ENCODE measurements around the gene PLPP3.

PLPP3 gene

GRCh38 chr1:56575865-56576264, 3.5 kb downstream of the PLPP3 start:
- no peak for DNase-seq

GRCh38 chr1:56574794-56575193, 4.6 kb downstream of the PLPP3 start:
- no peak for DNase-seq

GRCh38 chr1:56573311-56573710, 6.1 kb downstream of the PLPP3 start:
- DNase-seq: no peak

- DNase-seq: no peak
Observed at GRCh38 chr1:56572334-56573050, 6.9 kb downstream of the PLPP3 start.

GRCh38 chr1:56571448-56571847, 7.9 kb downstream of the PLPP3 start:
- no peak for DNase-seq

- no peak for DNase-seq
Observed at GRCh38 chr1:56570924-56571372, 8.4 kb downstream of the PLPP3 start.

- no peak for DNase-seq
Observed at GRCh38 chr1:56569661-56570060, 9.7 kb downstream of the PLPP3 start.

GRCh38 chr1:56566994-56567393, 12.4 kb downstream of the PLPP3 start:
- no peak for DNase-seq

- DNase-seq: no peak
Observed at GRCh38 chr1:56566061-56566744, 13.2 kb downstream of the PLPP3 start.

GRCh38 chr1:56564615-56565014, 14.7 kb downstream of the PLPP3 start:
- DNase-seq: no peak

GRCh38 chr1:56563568-56563967, 15.8 kb downstream of the PLPP3 start:
- no peak for DNase-seq

GRCh38 chr1:56562891-56563452, 16.4 kb downstream of the PLPP3 start:
- DNase-seq: no peak

- no peak for DNase-seq
Observed at GRCh38 chr1:56561227-56562019, 17.9 kb downstream of the PLPP3 start.

GRCh38 chr1:56557746-56558145, 21.6 kb downstream of the PLPP3 start:
- no peak for DNase-seq

- DNase-seq: no peak
Observed at GRCh38 chr1:56555448-56555847, 23.9 kb downstream of the PLPP3 start.

GRCh38 chr1:56553046-56553445, 26.3 kb downstream of the PLPP3 start:
- no peak for DNase-seq

GRCh38 chr1:56552349-56552748, 27.0 kb downstream of the PLPP3 start:
- no peak for DNase-seq

- DNase-seq: no peak
Observed at GRCh38 chr1:56551691-56552090, 27.7 kb downstream of the PLPP3 start.

GRCh38 chr1:56550859-56551188, 28.5 kb downstream of the PLPP3 start:
- no peak for DNase-seq

- no peak for DNase-seq
Observed at GRCh38 chr1:56550138-56550858, 29.1 kb downstream of the PLPP3 start.

GRCh38 chr1:56548571-56548970, 30.8 kb downstream of the PLPP3 start:
- DNase-seq: no peak

- DNase-seq: no peak
Observed at GRCh38 chr1:56547977-56548376, 31.4 kb downstream of the PLPP3 start.

GRCh38 chr1:56547473-56547872, 31.9 kb downstream of the PLPP3 start:
- no peak for DNase-seq

Measured in CD4-positive, alpha-beta T cell treated with Interleukin-12 subunit alpha and Interleukin-12 subunit beta, for 1 hour (primary cell).